ENCODE data around the gene CDS2.

DNA sequence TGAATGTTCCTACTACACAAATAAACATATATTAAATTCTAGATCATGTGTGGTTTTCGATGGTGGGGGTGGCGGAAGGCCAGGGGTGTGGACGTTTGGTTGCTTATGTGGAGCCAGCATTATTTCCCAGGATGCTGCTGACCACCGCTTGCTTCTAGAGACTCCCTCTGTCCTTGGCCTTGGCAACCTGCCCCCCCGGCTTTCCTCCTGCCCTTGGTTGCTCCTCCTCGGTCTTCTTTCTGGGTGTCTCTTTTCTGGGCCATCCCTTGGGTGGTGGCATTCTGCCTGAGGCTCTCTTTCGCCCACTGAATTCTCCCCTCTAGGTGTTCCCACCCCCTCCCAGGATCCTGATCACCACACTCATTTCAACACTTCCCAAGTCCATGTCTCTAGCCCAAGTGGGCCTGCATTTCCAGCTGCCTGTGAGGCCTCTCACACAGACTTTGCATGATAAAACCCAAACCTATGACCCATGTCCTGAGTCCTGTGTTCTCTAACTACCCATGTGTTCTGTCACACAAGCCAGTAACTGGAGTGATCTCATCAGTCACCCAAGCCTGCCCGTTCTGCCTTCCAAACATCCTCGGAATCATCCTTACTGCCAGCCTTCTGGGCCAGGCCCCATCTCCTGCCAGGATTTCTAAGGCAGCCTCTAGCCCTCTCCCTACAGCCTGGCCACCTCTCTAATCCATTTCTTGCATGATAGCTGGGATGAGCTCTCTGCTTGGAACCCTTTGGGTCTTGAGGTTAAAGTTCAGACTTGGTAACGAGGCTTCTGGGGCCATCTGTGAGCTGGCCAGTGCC lies 71.2 kb downstream of the CDS2 start:
- TF ChIP-seq CTCF (conservative IDR thresholded peaks at IDR 0.05; ENCODE audit: low read depth, low read length) (no peak), EZH2 (IDR thresholded peaks at IDR 0.05; ENCODE audit: borderline replicate concordance, low read depth, low read length, poor library complexity, severe bottlenecking) (no peak)
